NCI-H446 (cell line): ENCODE data around the gene MPV17L.
"Not testable (repeated sequence)": the region's sequence is repeated elsewhere in the genome, so short reads cannot be mapped to it uniquely, and the experiment has no call there.

Experiments used
- DNase-seq, 2 experiments: peaks; one replicate each; lab custom pipeline; 2025; lab: John Stamatoyannopoulos, UW

Gene MPV17L

DNA sequence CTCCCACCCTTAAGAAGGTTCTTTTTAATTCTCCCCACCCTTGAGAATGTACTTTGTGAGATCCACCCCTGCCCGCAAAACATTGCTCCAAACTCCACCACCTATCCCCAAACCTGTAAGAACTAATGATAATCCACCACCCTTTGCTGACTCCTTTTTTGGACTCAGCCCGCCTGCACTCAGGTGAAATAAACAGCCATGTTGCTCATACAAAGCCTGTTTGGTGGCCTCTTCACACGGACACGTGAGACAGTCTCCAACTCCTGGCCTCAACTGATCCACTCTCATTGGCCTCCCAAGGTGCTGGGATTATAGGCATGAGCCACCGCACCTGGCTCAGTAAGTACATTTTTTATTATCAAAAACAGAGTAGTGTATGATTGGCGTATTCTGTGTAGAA lies 13.9 kb downstream of the MPV17L start:
- DNase-seq = not testable (repeated sequence)

DNA sequence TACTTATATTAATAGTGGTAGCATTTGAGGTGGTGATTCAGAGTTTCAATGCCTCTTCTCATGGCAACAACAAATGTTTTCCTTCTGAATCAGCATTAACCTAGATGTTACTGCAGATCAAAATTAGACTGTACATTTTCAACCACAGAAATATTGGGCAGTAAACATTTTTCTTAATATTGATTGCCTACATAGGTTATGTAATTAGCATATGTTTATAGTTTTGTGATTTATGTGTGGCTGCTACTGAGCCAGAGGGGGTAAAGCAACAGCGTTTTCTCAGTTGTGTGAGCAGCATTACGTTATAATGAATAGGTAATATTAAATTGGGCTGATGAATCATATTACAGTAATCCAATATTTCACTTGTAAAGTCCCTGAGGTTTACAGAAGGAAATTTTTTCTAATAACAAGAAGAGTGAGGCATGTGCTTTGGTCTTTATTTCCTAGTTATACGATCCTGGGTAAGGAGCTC lies 20.0 kb downstream of the MPV17L start:
- DNase-seq = no peak

DNA sequence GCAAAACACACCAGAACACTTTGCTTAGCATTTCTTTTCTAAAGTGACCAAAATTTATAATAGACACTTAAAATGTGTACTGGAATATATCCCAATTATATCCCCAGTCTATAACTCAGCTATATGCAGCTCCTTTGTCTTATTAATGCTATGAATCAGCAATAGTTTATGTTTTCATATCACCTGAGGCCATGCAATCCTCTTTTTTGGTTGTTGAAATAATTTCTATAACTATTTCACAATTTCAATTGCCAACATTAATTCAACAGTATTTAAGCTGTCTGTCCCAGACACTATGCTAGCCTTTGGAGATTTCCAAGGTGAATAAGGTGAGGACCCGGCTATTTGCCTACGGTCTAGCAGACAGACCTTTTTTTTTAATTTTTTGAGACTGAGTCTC lies 21.6 kb downstream of the MPV17L start:
- DNase-seq = no peak

DNA sequence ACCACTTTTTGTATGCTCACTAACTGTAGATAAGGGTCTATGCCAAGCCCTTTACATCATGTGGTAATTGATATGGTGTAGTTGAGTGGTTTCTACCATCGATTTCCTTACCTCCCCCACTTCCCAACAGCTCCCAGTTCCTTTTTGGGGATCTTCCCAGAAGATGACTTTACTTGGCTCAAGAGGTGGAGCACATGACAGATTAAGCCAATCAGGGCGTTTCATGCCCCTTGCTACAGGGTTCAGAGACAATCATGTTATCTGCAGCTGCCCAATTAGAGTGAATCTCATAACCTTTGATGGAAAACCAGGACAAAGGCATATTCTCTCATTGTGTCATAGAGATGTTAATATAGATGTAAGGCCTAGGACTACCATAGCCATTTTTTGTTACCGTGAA lies 22.7 kb downstream of the MPV17L start:
- no peak for DNase-seq

DNA sequence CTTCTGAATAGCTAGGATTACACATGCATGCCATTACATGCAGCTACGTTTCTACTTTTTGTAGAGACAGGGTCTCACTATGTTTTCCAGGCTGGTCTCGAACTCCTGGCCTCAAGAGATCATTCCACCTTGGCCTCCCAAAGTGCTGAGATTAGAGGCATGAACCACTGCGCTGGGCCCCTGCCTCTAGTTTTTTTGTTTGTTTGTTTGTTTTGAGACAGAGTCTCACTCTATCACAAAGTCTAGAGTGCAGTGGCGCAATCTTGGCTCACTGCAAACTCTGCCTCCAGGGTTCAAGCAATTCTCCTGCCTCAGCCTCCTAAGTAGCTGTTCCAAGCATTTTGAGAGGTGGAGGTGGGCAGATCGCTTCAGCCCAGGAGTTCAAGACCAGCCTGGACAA lies 26.1 kb downstream of the MPV17L start:
- DNase-seq = not testable (repeated sequence)

DNA sequence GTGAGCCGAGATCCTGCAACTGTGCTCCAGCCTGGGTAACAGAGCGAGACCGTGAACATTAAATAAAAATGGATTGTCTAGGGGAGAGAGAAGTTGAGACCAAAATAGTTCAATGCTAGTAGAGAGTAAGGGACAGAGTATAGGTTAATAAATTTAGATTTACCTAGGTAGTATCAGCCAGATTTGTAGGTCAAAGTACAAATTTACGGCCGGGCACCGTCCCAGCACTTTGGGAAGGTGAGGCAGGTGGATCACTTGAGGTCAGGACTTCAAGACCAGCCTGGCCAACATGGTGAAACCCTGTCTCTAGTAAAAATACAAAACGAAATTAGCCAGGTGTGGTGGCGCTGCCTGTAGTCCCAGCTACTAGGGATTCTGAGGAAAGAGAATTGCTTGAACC lies 26.7 kb downstream of the MPV17L start:
- no peak for DNase-seq

DNA sequence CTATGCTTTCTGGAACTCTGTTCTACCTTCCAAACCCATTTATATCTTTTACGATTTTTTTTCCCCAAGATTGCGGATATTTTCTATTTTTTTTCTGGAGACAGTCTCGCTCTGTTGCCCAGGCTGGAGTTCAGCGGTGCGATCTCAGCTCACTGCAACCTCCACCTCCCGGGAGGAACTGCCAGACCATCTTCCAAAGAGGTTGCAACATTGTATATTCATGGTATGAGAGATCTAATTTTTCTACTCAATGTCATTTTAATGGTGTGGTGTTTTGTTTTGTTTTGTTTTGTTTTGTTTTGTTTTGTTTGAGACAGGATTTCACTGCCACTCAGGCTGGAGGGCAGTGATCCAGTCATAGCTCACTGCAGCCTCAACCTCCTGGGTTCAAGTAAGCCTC lies 30.3 kb downstream of the MPV17L start:
- DNase-seq = no peak

DNA sequence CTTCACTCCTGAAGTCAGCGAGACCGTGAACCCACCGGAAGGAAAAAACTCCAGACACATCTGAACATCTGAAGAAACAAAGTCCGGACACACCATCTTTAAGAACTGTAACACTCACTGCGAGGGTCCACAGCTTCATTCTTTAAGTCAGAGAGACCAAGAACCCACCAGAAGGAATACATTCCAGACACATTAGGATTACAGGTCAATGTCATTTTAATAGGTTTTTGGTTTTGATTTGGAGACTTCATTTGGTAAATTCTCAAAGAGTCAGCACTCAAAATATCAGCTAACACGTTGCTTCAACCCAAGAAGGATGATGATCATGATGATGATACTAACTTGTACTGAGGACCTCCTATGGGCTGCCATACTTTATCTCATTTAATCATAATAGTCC lies 31.2 kb downstream of the MPV17L start:
- DNase-seq = no peak

DNA sequence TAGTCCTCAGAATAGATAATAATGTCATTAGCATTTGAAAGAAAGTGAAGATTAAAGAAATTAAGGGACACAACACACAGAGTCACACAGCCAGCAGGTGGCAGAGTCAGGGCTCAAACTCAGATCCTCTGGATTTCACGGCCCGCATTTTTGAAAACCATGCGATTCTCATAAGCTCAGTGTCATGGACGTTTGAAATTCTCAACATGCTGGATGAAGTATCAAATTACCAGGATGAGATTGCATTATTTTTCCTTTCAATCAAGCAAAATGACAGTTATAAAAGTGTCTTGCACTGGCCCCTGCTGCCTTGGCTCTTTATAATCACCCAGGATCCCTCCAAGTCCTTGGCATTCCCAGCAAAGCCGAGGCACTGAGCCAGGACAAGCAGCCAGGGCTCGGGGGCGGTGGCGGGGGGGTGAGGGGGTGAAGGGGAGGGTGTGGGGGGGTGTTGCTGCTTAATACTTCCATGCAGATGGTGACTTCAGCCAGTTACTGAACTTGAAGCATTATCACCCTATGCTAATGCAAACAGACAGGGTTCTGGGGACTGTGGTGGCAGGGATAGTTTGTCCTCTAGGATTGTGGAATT lies 32.2 kb downstream of the MPV17L start:
- peak; percentile 68 to 90 for DNase-seq

DNA sequence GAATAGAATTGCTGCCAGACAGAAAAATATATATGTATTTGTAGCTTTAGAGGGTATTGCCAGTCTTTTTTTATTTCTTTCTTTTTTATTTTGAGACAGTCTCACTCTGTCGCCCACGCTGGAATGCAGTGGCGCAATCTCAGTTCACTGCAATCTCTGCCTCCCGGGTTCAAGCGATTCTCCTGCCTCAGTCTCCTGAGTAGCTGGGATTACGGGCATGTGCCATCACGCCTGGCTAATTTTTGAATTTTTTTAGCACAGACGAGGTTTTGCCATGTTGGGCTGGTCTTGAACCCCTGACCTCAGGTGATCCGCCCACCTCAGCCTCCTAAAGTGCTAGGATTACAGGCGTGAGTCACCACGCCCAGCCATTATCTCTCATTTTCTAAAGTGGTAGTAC lies 35.3 kb downstream of the MPV17L start:
- not testable (repeated sequence) for DNase-seq

DNA sequence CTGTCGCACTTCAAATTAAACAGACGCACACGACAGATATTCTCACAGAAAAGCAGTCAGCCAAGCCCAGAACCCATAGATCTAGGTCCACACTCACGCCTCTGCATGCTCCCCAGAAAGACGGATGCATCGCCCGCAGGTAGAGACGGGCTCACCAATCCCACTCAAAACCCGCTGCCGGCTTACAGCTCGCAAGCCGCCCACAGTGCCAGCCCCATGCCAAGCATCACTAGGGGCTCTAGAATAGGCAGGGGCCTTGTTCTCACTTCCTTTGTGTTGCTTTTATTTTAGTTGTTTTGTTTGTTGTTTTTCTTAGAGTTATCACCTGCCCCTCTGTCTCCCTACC lies 38.5 kb downstream of the MPV17L start:
- no peak for DNase-seq

DNA sequence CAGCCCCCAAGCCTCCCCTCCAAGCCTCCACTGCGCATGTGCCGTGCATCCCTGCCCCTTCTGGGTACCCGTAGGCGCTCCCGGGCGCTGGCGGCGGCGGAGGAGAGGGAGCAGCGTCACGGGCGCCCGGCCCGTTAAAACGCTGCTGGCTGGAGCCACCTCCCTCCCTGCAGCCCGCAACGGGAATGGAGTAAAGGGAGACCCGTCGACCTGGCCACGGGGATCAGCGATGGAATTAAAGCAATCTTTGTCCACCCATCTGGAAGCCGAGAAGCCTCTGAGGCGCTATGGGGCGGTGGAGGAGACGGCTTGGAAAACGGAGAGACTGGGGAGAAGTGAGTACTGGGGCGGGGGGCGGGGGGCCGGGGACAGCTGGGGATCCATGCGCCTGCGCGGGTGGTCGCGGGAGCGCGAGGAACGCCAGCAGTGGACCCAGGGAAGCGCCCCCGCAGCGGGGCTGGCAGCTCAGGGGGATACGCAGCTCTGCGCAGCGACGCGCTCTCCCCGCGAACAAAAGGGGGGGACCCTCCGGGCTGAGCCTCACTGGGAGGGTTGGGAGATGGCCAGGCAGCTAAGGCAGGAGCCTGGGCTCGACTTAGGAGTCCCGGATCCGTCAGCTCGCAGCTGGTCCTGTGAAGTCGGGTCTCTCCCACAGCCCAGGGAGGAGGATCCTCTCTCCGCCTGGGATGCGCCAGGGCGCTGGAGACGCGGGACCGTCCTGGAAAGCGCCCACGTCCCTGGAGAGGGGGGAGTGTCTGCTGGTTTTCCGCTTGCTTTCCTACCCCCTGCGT lies 39.1 kb downstream of the MPV17L start, which contains the start of gene BMERB1:
BMERB1 (plus strand) TSS at position 164 of the 791 bp plus-strand sequence; CDS start at position 230, 66 bp downstream.
- peak; percentile 30 to 67 for DNase-seq

DNA sequence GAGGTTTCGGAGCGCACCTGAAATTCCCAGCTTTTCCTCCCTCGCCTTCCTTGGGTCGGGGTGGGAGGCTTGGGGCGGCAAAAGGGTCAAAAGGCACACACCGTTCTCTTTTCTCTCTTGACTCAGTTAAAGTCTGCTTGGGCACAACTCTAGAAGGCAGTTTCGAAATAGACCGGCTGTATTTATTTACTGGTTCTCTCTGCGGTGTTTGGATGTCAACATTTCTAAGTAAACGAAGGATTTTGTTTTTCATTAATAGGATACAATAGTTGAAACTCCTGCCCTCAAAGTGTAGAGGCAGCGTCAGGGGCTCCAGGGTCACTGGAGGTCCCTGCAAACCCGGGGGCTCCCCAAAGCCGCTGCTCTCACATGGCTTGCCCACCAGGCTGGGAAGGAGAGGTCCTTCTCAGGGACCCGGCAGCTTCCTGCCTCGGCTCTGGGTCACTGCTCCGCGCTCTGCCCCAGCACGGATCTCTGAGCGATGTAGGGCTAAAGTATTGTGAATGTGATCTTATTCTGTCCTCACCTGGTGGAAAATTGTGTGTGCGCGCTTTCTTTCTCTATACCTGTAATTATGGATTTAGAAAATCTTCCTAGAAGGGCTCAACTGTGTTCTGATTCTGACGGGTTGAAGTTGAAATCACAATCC lies 39.8 kb downstream of the MPV17L start:
- DNase-seq = peak in 1 of 2 experiments; percentile 1

DNA sequence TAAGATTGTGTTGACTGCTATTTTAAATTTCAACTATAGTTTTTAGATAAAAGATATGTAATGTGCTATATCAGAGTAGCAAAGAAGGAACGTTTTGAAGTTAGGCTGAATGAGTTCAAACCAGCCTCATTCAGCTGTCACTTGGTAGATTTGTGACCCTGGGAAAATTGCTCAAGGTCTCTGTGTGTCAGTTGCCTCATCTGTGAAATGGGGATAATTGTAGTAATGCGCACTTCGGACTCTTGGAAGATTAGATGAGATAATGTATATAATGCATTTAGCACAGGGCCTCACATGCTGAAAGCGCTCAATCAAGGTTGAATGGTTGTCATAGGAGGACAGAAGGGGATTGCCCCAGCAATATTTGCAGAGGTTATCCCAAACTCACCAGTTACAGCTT lies 43.5 kb downstream of the MPV17L start:
- DNase-seq = no peak

DNA sequence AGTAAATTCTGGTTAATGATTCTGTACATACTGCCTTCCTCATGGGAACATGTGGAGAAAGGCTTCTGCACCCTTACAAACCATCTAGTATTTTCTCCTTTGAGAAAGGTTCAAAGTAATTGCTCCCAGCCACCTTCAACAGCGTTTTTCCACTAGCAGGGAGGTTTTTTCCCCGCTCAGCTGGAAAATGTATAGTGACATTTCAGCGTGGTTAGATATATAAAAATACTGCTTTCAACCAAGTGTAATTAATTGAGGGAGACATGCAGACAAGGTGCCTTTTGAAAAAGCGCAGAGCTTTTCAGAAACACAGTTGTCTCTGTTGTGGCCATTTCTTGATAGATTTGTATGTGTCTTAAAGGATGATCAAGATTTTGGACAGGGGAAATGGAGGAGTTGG lies 44.0 kb downstream of the MPV17L start:
- no peak for DNase-seq

DNA sequence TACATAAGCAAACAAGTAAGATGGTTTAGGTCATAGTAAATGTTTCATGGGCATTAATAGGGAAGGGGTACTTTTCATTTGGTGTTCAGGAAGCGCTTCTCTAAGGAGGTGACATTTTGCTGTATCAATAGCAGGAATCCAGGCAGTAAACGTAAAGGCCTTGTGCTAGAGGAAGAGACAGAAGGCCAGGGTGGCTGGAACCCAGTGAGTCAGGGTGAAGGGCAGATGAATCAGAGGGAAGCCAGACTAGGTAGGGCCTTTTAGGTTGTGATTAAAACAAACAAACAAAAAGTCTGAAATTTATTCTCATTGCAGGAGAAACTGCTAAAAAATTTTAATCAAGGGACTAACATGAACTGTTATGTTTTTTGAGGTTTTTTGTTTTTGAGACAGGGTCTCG lies 45.3 kb downstream of the MPV17L start:
- DNase-seq = no peak

DNA sequence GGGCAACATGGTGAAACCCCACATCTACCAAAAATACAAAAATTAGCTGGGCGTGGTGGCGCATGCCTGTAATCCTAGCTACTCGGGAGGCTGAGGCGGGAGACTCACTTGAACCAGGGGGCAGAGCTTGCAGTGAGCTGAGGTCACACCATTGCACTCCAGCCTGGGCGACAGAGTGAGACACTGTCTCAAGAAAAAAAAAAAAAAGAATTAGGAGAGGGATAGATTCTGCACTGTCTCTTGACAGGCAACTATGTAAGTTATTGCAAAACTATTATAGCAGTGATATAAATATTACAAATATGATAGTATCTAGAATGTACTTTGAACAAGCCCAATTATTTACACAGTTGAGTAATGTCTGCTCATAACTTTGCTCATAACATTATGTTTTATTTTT lies 46.6 kb downstream of the MPV17L start:
- not testable (repeated sequence) for DNase-seq

DNA sequence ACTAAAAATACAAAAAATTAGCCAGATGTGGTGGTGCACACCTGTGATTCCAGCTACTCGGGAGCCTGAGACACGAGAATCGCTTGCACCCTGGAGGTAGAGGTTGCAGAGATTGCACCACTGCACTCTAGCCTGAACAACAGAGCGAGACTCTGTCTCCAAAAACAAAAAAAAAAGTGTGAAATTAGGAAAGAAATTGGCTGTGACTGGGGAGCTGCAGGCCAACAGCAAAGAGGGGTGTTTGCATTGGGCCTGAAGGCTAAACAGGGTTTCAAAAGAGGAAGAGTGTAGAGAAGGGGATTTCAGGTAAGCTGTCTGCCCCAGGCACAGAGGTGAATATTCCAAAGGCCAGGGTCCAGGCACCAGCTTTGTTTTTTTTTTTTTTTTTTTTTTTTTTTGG lies 48.2 kb downstream of the MPV17L start:
- no peak for DNase-seq

DNA sequence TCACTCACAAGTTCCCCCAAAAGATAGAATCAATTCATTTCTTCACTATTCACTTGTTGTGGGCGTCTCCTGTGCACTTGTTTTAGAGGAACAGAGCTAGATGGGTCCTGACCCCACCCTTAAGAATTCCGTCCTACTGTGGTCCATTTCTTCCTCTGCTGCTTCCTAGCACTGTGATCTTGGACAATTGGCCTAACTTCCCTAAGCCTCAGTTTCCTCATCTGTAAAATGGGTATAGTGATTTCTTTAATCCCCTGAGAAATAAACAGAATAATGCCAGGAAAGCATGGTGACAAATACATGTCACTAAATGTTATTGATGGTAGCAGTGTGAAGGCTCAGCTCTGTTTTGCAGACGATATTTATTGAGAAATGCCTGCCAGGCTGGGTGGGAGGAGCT lies 48.7 kb downstream of the MPV17L start:
- no peak for DNase-seq

DNA sequence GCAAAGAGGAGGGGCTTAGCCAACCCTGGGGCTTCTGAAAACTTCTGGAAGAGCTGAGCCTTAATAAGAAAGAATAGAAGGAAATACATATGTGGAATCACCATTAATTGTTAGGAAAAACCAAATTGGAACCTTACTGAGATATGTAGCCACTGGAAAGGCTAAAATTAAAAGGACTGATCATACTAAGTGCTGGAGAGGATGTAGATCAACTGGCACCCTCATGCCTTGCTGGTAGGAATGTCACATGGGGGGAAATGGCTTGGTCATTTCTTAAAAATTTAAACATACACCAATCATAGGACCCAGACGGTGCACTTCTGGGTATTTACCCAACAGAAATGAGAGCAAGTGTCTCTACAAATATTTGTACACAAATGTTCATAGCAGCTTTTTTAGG lies 49.9 kb downstream of the MPV17L start:
- DNase-seq = no peak

DNA sequence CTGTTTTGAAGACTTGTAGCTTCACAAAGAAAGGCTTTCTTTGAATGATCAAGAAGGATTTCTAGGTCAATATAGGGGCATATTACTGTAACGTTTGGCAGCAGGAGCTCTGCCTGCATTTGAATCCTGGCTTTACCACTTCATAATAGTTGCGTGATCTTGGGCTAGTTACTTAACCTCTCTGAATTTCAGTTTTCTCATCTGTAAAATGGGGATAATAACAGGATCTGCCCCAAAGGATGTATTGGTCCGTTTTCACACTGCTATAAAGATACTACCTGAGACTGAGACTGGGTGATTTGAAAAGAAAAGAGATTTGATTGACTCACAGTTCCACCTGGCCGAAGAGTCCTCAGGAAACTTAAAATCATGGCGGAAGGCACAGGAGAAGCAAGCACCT lies 51.3 kb downstream of the MPV17L start:
- no peak for DNase-seq

DNA sequence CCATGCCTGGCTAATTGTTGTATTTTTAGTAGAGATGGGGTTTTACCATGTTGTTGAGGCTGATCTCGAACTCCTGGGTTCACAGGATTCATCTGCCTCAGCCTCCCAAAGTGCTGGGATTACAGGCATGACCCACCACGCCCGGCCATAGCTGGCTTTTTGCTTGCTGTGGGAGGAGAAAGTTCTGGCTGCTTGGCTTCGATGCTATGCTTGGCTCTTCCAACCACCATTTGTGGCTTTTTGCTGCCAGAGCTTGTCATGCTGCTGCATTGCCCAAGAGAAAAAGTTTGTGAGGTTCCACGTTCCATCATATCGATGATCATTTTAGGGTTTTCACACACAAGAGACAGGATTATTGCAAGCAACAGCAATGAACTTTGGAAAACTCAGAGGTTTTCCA lies 55.1 kb downstream of the MPV17L start:
- DNase-seq = no peak

DNA sequence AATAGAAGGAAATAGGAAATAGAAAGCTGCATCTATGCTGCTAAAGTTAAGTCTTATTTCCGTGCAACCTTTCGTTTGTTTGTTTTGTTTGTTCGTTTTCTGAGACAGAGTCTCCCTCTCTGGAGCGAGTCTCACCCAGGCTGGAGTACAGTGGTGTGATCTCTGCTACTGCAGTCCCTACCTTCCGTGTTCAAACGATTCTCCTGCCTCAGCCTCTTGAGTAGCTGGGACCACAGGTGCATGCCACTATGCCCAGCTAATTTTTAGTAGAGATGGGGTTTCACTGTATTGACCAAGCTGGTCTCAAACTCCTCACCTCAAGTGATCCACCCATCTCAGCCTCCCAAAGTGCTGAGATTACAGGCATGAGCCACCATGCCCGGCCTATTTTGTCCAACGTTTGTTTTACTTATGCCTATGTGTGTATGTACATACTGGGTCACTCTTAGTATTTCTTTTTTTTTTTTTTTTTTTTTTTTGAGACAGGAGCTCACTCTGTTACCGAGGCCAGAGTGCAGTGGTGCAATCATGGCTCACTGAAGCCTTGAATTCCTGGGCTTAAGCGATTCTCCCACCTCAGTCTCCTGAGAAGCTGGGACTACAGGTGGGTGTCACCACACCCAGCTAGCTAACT lies 55.7 kb downstream of the MPV17L start:
- DNase-seq = no peak
